Measurements from ENCODE around the gene CHAD.

The CHAD gene

GRCh38 chr17:50460831-50461526 is 7.7 kb downstream of the CHAD start:
- no peak for DNase-seq (ENCODE audit: insufficient read length, low spot score)
- FAIRE-seq, result no peak

GRCh38 chr17:50459756-50460155 is 8.9 kb downstream of the CHAD start:
- no peak for DNase-seq (ENCODE audit: insufficient read length, low spot score)
- FAIRE-seq, result no peak

- DNase-seq (ENCODE audit: insufficient read length, low spot score) (no peak), FAIRE-seq (no peak)
These were observed 9.7 kb downstream of the CHAD start for GRCh38 chr17:50458701-50459676.

- FAIRE-seq (no peak), DNase-seq (ENCODE audit: insufficient read length, low spot score) (no peak)
These were observed 10.4 kb downstream of the CHAD start for GRCh38 chr17:50458270-50458669.

GRCh38 chr17:50457621-50458020 is 11.1 kb downstream of the CHAD start:
- DNase-seq (ENCODE audit: insufficient read length, low spot score) (no peak), FAIRE-seq (no peak)

GRCh38 chr17:50453901-50454300 is 14.8 kb downstream of the CHAD start:
- DNase-seq (ENCODE audit: insufficient read length, low spot score), result no peak
- FAIRE-seq, result no peak

- DNase-seq (ENCODE audit: insufficient read length, low spot score), result peak; percentile 42
- FAIRE-seq, result no peak
These were observed 15.9 kb downstream of the CHAD start for GRCh38 chr17:50452630-50453300.

GRCh38 chr17:50451943-50452629 is 16.6 kb downstream of the CHAD start:
- FAIRE-seq, result no peak
- no peak for DNase-seq (ENCODE audit: insufficient read length, low spot score)

- DNase-seq (ENCODE audit: insufficient read length, low spot score) (no peak), FAIRE-seq (no peak)
These were observed 20.0 kb downstream of the CHAD start for GRCh38 chr17:50448643-50449042.

- FAIRE-seq (peak; percentile 55), DNase-seq (ENCODE audit: insufficient read length, low spot score) (no peak)
These were observed 20.6 kb downstream of the CHAD start for GRCh38 chr17:50447870-50448595.

- DNase-seq (ENCODE audit: insufficient read length, low spot score), result no peak
- no peak for FAIRE-seq
These were observed 22.9 kb downstream of the CHAD start for GRCh38 chr17:50445730-50446325.

GRCh38 chr17:50444841-50445715 is 23.6 kb downstream of the CHAD start:
- FAIRE-seq (no peak), DNase-seq (ENCODE audit: insufficient read length, low spot score) (no peak)

GRCh38 chr17:50443505-50443974 is 25.1 kb downstream of the CHAD start:
- FAIRE-seq (no peak), DNase-seq (ENCODE audit: insufficient read length, low spot score) (peak; percentile 53)

- no peak for DNase-seq (ENCODE audit: insufficient read length, low spot score)
- FAIRE-seq, result no peak
These were observed 27.5 kb downstream of the CHAD start for GRCh38 chr17:50440838-50441829.

- DNase-seq (ENCODE audit: insufficient read length, low spot score) (no peak), FAIRE-seq (no peak)
These were observed 28.4 kb downstream of the CHAD start for GRCh38 chr17:50440172-50440837.

- no peak for DNase-seq (ENCODE audit: insufficient read length, low spot score)
- no peak for FAIRE-seq
These were observed 29.7 kb downstream of the CHAD start for GRCh38 chr17:50439008-50439407.

- FAIRE-seq (no peak), DNase-seq (ENCODE audit: insufficient read length, low spot score) (no peak)
These were observed 31.3 kb downstream of the CHAD start for GRCh38 chr17:50437409-50437808.

All from HTR-8/SVneo (cell line).